Measurements from ENCODE around the gene GRIN2D. TPM values are rescaled to one million over a fixed set of nuclear protein-coding genes. Genes with fewer than 3 reads are reported as not detected.

GRIN2D gene
- total RNA-seq, 1 experiment from 2014 or later, result 23.0 TPM

DNA sequence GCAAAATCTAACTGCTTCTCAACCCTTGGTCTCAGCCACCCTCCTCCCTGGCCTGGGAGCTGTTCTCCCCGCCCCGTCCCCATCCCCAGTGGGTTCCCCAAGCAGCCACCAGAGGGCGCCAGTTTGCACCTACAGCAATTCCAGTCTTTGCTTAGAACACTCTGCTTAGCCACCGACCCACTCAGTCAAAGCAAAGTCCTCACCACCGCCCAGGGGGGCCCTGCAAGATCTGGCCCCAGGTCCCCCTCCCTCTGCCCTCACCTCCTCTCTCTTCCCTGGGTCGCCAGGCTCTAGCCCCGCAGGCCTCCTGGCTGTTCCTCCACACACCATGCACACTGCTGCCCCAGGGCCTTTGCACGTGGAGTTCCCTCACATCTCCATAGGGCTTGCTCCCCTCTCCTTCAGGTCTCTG lies 42.1 kb upstream of the GRIN2D start:
- no peaks in the 10 kb centered on the region for H3K9me3 Mint-ChIP-seq
- CTCF ChIA-PET, result interaction anchor here (0.5 to 3.5 kb wide), 35 partner anchors 8 to 257 kb away, joined by 3 to 52 read pairs (median 4); partner anchors contain the start of genes EMP3, GRIN2D, GRWD1 and KDELR1
- DNase-seq (ENCODE audit: low spot score) (peak; percentile 90), ATAC-seq (peak; percentile 90)
- TF ChIP-seq, protein P1, sequence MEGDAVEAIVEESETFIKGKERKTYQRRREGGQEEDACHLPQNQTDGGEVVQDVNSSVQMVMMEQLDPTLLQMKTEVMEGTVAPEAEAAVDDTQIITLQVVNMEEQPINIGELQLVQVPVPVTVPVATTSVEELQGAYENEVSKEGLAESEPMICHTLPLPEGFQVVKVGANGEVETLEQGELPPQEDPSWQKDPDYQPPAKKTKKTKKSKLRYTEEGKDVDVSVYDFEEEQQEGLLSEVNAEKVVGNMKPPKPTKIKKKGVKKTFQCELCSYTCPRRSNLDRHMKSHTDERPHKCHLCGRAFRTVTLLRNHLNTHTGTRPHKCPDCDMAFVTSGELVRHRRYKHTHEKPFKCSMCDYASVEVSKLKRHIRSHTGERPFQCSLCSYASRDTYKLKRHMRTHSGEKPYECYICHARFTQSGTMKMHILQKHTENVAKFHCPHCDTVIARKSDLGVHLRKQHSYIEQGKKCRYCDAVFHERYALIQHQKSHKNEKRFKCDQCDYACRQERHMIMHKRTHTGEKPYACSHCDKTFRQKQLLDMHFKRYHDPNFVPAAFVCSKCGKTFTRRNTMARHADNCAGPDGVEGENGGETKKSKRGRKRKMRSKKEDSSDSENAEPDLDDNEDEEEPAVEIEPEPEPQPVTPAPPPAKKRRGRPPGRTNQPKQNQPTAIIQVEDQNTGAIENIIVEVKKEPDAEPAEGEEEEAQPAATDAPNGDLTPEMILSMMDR (IDR thresholded peaks at IDR 0.05), result peak; percentile 90
- peak; percentile 100 for TF ChIP-seq GTF2I (CRISPR knock-in tag; conservative IDR thresholded peaks at IDR 0.05)
- TF ChIP-seq, protein P2, sequence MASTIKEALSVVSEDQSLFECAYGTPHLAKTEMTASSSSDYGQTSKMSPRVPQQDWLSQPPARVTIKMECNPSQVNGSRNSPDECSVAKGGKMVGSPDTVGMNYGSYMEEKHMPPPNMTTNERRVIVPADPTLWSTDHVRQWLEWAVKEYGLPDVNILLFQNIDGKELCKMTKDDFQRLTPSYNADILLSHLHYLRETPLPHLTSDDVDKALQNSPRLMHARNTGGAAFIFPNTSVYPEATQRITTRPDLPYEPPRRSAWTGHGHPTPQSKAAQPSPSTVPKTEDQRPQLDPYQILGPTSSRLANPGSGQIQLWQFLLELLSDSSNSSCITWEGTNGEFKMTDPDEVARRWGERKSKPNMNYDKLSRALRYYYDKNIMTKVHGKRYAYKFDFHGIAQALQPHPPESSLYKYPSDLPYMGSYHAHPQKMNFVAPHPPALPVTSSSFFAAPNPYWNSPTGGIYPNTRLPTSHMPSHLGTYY (CRISPR knock-in tag; IDR thresholded peaks at IDR 0.05), result no peak
- no peaks in the 10 kb centered on the region for H3K36me3 Mint-ChIP-seq
- no peaks in the 10 kb centered on the region; the same call in 1 of the 2 replicates for H3K27me3 Mint-ChIP-seq (ENCODE audit: low read depth)
- POLR2A ChIA-PET, result interaction anchor here (0.7 to 1.0 kb wide), 2 partner anchors 12 to 247 kb away, joined by 3 to 11 read pairs; partner anchors contain the start of gene TMEM143
- H3K4me1 Mint-ChIP-seq, result peaks cover 7% of the 10 kb centered on the region; the same call in 1 of the 2 replicates
- H3K27ac Mint-ChIP-seq, result no peak overlapping the region
- H3K4me3 Mint-ChIP-seq, result no peak overlapping the region

DNA sequence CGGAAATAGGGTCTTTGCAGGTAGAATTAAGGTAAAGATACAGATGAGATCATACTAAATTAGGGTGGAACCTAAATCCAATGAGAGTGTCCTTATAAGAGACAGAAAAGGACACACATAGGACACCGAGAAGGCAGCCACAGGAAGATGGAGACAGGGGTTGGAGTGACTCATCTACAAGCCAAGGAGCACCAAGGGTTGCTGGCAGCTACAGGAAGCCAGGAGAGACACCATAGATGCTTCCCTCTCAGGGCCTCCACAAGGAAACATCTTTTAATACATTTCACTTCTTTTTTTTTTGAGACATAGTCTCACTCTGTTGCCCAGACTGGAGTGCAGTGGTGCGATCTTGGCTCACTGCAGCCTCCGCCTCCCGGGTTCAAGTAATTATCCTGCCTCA lies 39.8 kb upstream of the GRIN2D start:
- no peak for ATAC-seq
- H3K27me3 Mint-ChIP-seq (ENCODE audit: low read depth), result no peaks in the 10 kb centered on the region; the same call in 1 of the 2 replicates
- H3K36me3 Mint-ChIP-seq, result peaks cover 7% of the 10 kb centered on the region
- H3K27ac Mint-ChIP-seq, result no peak overlapping the region
- H3K4me1 Mint-ChIP-seq, result 0 out of 2 replicates have a peak, but pooled peaks cover 3% of the 10 kb centered on the region
- DNase-seq (ENCODE audit: low spot score), result no peak
- POLR2A ChIA-PET, result interaction anchor here (1.3 kb wide), 1 partner anchor 9 kb away, joined by 3 read pairs; no protein-coding TSS in a partner anchor
- TF ChIP-seq, protein P1 (IDR thresholded peaks at IDR 0.05), result no peak
- TF ChIP-seq, protein P3, sequence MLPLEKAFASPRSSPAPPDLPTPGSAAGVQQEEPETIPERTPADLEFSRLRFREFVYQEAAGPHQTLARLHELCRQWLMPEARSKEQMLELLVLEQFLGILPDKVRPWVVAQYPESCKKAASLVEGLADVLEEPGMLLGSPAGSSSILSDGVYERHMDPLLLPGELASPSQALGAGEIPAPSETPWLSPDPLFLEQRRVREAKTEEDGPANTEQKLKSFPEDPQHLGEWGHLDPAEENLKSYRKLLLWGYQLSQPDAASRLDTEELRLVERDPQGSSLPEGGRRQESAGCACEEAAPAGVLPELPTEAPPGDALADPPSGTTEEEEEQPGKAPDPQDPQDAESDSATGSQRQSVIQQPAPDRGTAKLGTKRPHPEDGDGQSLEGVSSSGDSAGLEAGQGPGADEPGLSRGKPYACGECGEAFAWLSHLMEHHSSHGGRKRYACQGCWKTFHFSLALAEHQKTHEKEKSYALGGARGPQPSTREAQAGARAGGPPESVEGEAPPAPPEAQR (CRISPR knock-in tag; IDR thresholded peaks at IDR 0.05), result no peak
- no peak for TF ChIP-seq NR2C2 (CRISPR knock-in tag; IDR thresholded peaks at IDR 0.05)
- TF ChIP-seq NFATC4 (CRISPR knock-in tag; IDR thresholded peaks at IDR 0.05), result no peak
- TF ChIP-seq, protein P4, sequence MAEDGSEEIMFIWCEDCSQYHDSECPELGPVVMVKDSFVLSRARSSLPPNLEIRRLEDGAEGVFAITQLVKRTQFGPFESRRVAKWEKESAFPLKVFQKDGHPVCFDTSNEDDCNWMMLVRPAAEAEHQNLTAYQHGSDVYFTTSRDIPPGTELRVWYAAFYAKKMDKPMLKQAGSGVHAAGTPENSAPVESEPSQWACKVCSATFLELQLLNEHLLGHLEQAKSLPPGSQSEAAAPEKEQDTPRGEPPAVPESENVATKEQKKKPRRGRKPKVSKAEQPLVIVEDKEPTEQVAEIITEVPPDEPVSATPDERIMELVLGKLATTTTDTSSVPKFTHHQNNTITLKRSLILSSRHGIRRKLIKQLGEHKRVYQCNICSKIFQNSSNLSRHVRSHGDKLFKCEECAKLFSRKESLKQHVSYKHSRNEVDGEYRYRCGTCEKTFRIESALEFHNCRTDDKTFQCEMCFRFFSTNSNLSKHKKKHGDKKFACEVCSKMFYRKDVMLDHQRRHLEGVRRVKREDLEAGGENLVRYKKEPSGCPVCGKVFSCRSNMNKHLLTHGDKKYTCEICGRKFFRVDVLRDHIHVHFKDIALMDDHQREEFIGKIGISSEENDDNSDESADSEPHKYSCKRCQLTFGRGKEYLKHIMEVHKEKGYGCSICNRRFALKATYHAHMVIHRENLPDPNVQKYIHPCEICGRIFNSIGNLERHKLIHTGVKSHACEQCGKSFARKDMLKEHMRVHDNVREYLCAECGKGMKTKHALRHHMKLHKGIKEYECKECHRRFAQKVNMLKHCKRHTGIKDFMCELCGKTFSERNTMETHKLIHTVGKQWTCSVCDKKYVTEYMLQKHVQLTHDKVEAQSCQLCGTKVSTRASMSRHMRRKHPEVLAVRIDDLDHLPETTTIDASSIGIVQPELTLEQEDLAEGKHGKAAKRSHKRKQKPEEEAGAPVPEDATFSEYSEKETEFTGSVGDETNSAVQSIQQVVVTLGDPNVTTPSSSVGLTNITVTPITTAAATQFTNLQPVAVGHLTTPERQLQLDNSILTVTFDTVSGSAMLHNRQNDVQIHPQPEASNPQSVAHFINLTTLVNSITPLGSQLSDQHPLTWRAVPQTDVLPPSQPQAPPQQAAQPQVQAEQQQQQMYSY (CRISPR knock-in tag; IDR thresholded peaks at IDR 0.05), result no peak
- no peak for TF ChIP-seq ZNF396 (CRISPR knock-in tag; IDR thresholded peaks at IDR 0.05; ENCODE audit: borderline replicate concordance)
- no peak for TF ChIP-seq ZNF219 (CRISPR knock-in tag; IDR thresholded peaks at IDR 0.05; ENCODE audit: borderline replicate concordance)
- TF ChIP-seq, protein P5, sequence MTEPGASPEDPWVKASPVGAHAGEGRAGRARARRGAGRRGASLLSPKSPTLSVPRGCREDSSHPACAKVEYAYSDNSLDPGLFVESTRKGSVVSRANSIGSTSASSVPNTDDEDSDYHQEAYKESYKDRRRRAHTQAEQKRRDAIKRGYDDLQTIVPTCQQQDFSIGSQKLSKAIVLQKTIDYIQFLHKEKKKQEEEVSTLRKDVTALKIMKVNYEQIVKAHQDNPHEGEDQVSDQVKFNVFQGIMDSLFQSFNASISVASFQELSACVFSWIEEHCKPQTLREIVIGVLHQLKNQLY (CRISPR knock-in tag; IDR thresholded peaks at IDR 0.05), result no peak
- TF ChIP-seq, protein P6, sequence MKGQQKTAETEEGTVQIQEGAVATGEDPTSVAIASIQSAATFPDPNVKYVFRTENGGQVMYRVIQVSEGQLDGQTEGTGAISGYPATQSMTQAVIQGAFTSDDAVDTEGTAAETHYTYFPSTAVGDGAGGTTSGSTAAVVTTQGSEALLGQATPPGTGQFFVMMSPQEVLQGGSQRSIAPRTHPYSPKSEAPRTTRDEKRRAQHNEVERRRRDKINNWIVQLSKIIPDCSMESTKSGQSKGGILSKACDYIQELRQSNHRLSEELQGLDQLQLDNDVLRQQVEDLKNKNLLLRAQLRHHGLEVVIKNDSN (CRISPR knock-in tag; IDR thresholded peaks at IDR 0.05), result no peak
- TF ChIP-seq GTF2I (CRISPR knock-in tag; conservative IDR thresholded peaks at IDR 0.05), result no peak
- TF ChIP-seq ZBTB21 (CRISPR knock-in tag; IDR thresholded peaks at IDR 0.05; ENCODE audit: borderline replicate concordance), result no peak
- TF ChIP-seq, protein P7, sequence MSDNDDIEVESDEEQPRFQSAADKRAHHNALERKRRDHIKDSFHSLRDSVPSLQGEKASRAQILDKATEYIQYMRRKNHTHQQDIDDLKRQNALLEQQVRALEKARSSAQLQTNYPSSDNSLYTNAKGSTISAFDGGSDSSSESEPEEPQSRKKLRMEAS (CRISPR knock-in tag; IDR thresholded peaks at IDR 0.05), result no peak
- TF ChIP-seq MYBL2 (CRISPR knock-in tag; IDR thresholded peaks at IDR 0.05), result no peak
- no peak overlapping the region for H3K4me3 Mint-ChIP-seq
- CTCF ChIA-PET, result interaction anchor here (0.6 to 1.7 kb wide), 4 partner anchors 9 to 105 kb away, joined by 3 to 7 read pairs (median 5); partner anchors contain the start of gene KDELR1
- no peaks in the 10 kb centered on the region for H3K9me3 Mint-ChIP-seq
